Urothelium cell line (cell line): ENCODE data around the gene SLC39A9.
"Not testable (repeated sequence)": the region's sequence is repeated elsewhere in the genome, so short reads cannot be mapped to it uniquely, and the experiment has no call there.

Source experiments
- DNase-seq: peaks from one replicate; pipeline ENCODE4 v3.0.0; 2011; ENCODE audit warnings: low spot score, mixed read lengths
- FAIRE-seq: peaks from 2 replicates; lab custom pipeline; 2011; peaks lifted over from hg19 to GRCh38; lab: Jason Lieb, UNC

Gene SLC39A9

DNA sequence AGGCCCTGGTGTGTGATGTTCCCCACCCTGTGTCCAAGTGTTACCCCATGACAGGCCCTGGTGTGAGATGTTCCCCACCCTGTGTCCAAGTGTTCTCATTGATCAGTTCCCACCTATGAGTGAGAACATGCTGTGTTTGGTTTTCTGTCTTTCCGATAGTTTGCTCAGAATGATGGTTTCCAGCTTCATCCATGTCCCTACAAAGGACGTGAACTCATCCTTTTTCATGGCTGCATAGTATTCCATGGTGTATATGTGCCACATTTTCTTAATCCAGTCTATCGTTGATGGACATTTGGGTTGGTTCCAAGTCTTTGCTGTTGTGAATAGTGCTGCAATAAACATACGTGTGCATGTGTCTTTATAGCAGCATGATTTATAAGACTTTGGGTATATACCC is 17.6 kb downstream of the SLC39A9 start:
- not testable (repeated sequence) for FAIRE-seq

GRCh38 chr14:69423279-69423678 is 24.8 kb downstream of the SLC39A9 start:
- FAIRE-seq (no peak), DNase-seq (no peak)

More for the DNA sequence above, 17.6 kb downstream of the SLC39A9 start:
- DNase-seq: not testable (repeated sequence)

- peak; percentile 61 for FAIRE-seq
- no peak for DNase-seq
These were observed 25.8 kb downstream of the SLC39A9 start for GRCh38 chr14:69424149-69424923.

DNA sequence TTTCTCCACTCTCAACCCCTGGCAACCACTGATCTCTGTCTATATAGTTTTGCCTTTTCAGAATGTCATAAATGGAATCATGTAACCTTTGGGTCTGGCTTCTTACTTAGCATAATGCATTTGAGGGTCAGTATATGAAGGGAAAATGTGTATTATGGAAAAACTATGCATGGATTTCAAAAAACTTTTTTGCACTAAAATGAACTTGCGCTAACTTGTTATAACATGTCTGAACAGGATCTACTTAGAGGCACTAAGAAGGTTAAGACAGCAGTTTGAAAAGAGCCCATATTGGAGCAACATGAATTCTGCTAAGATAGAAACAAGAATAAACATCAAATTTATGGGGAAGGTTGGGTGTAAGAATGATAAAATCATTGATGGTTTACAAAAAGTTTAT is 29.1 kb downstream of the SLC39A9 start:
- no peak for DNase-seq
- no peak for FAIRE-seq

DNA sequence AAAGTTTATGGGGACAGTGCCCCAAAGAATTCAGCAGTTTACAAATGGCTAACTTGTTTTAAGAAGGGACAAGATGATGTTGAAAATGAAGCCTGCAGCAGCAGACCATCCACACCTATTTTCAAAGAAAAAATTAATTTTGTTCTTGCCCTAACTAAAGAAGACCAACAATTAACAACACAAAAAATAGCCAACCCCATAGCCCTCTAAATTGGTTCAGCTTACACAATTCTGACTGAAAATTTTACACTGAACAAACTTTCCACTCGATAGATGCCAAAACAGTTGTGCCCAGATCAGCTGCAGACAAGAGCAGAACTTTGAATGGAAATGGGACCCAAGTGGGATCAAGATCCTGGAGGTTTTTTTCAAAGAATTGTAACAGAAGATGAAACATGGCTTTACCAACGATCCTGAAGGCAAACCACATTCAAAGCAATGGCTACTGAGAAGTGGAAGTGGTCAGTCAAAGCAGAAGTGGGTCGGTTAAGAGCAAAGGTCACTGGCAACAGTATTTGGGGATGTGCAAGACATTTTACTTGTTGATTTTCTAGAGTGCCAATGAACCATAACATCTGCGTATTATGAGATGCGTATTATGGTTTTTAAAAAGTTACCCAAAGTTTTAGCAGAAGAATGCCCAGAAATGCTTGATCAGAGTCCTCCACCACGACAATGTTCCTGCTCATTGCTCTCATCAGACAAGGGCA is 30.0 kb downstream of the SLC39A9 start:
- FAIRE-seq (peak; percentile 9), DNase-seq (no peak)

DNA sequence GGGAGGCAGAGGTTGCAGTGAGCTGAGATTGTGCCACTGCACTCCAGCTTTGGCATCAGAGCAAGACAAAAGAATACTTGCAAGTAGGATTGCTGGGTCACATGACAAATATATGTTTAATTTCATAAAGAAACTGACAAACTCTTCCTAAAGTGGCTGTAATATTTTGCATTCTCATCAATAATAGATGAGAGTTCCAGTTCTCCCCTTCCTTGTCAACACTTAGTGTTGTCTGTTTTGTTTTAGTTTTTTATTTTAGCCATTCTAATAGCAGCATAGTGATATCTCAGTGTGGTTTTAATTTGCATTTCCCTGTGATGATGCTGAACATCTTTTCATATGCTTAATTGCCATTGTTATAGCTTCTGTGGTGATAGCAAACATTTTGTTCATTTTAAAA is 31.2 kb downstream of the SLC39A9 start:
- FAIRE-seq: no peak
- DNase-seq: no peak

DNA sequence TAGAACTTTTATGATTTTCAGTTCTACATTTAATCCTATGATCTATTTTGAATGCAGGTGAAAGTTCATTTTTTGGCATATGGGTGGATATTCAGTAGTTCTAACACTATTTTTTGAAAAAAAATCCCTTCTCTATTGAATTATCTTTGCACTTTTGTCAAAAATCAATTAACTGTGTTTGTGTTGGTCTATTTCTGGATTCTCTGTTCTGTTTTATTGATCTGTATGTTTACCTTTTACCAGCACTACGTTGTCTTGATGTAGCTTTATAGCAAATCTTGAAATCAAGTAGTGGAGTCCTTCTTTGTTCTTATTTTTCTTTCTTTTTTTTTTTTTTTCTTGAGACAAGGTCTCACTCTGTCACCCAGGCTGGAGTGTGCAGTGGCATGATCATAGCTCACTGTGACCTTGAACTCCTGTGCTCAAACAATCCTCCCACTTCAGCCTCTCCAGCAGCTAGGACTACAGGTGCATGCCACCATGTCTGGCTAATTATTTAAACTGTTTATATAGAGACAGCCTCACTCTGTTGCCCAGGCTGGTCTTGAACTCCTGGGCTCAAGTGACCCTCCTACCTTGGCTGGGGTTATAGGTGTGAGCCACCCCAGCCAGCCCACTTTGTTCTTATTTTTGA is 31.9 kb downstream of the SLC39A9 start:
- no peak for DNase-seq
- no peak for FAIRE-seq

DNA sequence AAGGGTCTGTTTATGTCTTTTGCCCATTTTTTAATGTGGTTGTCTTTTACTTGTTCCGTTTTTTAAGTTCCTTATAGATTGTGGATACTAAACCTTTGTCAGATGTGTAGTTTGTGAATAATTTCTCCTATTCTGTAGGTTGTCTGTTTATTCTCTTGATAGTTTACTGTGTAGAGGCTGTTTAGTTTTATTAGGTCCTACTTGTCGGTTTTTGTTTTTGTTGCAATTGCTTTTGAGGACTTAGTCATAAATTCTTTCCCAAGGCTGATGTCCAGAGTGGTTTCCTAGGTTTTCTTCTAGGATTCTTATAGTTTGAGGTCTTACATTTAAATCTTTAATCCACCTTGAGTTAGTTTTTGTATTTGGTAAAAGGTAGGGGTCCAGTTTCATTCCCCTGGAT is 33.9 kb downstream of the SLC39A9 start:
- FAIRE-seq (no peak), DNase-seq (no peak)

- no peak for DNase-seq
- no peak for FAIRE-seq
These were observed 41.2 kb downstream of the SLC39A9 start for GRCh38 chr14:69439521-69440270.

DNA sequence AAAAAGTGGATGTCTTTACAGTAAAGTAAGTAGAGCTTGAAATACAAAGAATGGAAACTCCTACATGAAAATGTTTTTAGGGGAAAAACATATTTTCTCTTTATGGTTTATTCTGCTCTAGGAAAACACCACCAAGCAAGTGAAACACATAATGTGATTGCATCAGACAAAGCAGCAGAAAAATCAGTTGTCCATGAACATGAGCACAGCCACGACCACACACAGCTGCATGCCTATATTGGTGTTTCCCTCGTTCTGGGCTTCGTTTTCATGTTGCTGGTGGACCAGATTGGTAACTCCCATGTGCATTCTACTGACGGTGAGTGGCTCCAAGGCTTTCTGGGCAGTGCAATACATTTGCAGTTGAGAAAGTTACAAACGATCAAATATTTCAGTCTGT is 43.5 kb downstream of the SLC39A9 start:
- FAIRE-seq (peak; percentile 27), DNase-seq (no peak)

- FAIRE-seq (peak; percentile 9), DNase-seq (no peak)
These were observed 44.9 kb downstream of the SLC39A9 start for GRCh38 chr14:69443296-69443805.

DNA sequence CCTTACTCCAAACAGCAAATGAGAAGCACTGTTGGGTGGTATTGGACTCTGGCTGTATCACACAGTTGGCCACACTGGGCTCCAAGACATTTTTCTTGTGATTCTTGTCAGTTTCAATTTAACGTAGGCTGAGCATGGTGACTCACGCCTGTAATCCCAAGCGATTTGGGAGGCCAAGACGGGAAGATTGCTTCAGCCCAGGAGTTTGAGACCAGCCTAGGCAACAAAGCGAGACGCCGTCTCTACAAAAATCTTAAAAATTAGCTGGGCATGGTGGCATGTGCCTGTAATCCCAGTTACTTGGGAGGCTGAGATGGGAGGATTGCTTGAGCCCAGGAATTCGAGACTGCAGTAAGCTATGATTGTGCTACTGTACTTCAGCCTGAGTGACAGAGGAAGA is 50.7 kb downstream of the SLC39A9 start:
- FAIRE-seq: peak; percentile 17
- no peak for DNase-seq

GRCh38 chr14:69451941-69452340 is 53.4 kb downstream of the SLC39A9 start:
- DNase-seq (no peak), FAIRE-seq (no peak)

DNA sequence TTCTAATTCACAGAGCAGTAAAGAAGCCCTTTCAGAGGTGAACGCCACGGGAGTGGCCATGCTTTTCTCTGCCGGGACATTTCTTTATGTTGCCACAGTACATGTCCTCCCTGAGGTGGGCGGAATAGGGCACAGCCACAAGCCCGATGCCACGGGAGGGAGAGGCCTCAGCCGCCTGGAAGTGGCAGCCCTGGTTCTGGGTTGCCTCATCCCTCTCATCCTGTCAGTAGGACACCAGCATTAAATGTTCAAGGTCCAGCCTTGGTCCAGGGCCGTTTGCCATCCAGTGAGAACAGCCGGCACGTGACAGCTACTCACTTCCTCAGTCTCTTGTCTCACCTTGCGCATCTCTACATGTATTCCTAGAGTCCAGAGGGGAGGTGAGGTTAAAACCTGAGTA is 59.9 kb downstream of the SLC39A9 start:
- FAIRE-seq (no peak), DNase-seq (no peak)

GRCh38 chr14:69459122-69459521 is 60.6 kb downstream of the SLC39A9 start:
- FAIRE-seq (peak; percentile 9), DNase-seq (no peak)

DNA sequence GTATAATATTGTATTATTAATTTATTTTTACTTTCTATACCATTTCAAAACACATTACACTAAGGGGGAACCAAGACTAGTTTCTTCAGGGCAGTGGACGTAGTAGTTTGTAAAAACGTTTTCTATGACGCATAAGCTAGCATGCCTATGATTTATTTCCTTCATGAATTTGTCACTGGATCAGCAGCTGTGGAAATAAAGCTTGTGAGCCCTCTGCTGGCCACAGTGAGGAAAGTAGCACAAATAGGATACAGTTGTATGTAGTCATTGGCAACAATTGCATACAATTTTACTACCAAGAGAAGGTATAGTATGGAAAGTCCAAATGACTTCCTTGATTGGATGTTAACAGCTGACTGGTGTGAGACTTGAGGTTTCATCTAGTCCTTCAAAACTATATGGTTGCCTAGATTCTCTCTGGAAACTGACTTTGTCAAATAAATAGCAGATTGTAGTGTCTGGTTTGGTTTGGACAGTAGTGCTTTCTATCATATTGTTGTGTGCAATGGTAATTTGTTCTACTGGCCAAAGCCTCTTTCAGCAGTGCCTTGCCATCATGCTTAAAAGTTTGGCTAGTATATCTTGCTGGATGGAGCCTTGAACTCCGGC is 61.7 kb downstream of the SLC39A9 start:
- FAIRE-seq: peak; percentile 96

DNA sequence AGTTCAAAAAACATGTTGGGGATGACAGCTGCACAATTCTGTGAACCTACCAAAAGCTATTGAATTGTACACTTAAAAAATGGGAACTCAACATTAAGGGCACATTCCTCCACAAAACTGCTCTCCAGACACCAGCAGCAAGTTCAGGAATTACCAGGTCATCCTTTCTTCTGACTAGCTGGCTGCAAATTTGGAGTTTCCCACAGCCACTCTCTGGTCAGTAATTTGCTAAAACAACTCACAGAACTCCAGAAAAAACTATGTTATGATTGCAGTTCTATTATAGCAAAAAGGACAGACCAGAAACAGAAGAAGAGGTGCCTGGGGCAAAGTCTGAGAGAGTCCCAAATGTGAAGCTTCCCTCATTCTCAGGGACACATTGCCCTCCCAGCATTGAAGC is 65.9 kb downstream of the SLC39A9 start:
- FAIRE-seq (peak; percentile 20), DNase-seq (no peak)

More for the DNA sequence above, 61.7 kb downstream of the SLC39A9 start:
- DNase-seq: peak; percentile 83

GRCh38 chr14:69464829-69465228 is 66.3 kb downstream of the SLC39A9 start:
- peak; percentile 67 for FAIRE-seq
- DNase-seq: peak; percentile 93

GRCh38 chr14:69468949-69469348 is 70.5 kb downstream of the SLC39A9 start:
- no peak for DNase-seq
- peak; percentile 79 for FAIRE-seq

DNA sequence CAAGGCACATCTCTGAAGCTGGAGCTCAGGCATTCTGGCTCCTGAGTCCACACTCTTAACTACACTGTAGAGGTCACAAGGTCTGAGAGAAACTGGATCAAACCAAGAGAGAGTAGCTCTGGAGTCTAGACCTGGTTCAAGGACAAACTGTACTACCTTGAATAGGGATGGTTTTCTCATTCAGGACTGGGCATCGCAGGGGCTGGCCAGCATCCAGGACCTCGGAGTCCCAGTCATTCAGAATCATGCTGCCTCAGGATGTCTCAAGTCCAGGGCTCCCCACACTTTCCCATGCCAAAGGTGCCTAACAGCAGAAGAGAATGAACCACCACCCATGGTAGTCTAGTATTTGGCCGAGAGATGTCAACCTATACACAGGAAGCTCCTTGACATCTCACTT is 72.9 kb downstream of the SLC39A9 start:
- FAIRE-seq (no peak), DNase-seq (no peak)
